ENCODE measurements around the gene BTNL3.
"Not testable (repeated sequence)": the region's sequence is repeated elsewhere in the genome, so short reads cannot be mapped to it uniquely, and the experiment has no call there.

The BTNL3 gene

GRCh38 chr5:181024245-181025064, 35.8 kb downstream of the BTNL3 start:
- no peak for DNase-seq

- no peak for DNase-seq
Measured at GRCh38 chr5:181027452-181028031, 38.9 kb downstream of the BTNL3 start.

- DNase-seq, result no peak
Measured at GRCh38 chr5:181028032-181028819, 39.6 kb downstream of the BTNL3 start.

- DNase-seq, result no peak
Measured at GRCh38 chr5:181031716-181032115, 43.1 kb downstream of the BTNL3 start.

GRCh38 chr5:181035991-181036815, 47.6 kb downstream of the BTNL3 start:
- DNase-seq, result no peak

- DNase-seq, result no peak
Measured at GRCh38 chr5:181036816-181037364, 48.2 kb downstream of the BTNL3 start.

- no peak for DNase-seq
Measured at GRCh38 chr5:181037365-181037861, 48.8 kb downstream of the BTNL3 start.

GRCh38 chr5:181039471-181039870, 50.8 kb downstream of the BTNL3 start:
- DNase-seq, result no peak

- no peak for DNase-seq
Measured at GRCh38 chr5:181039931-181040630, 51.4 kb downstream of the BTNL3 start, which contains the start of gene BTNL9. TSS of gene BTNL9 (plus strand) at chr5:181040266. CDS start at chr5:181045490, 5,224 bp downstream.

- DNase-seq, result no peak
Measured at GRCh38 chr5:181040631-181040945, 51.9 kb downstream of the BTNL3 start.

- no peak for DNase-seq
Measured at GRCh38 chr5:181041043-181041442, 52.4 kb downstream of the BTNL3 start.

GRCh38 chr5:181042036-181042713, 53.5 kb downstream of the BTNL3 start:
- DNase-seq, result no peak

GRCh38 chr5:181042722-181043121, 54.1 kb downstream of the BTNL3 start:
- no peak for DNase-seq

- DNase-seq, result no peak
Measured at GRCh38 chr5:181043285-181044092, 54.8 kb downstream of the BTNL3 start.

GRCh38 chr5:181044093-181044599, 55.5 kb downstream of the BTNL3 start:
- DNase-seq, result no peak

- DNase-seq, result no peak
Measured at GRCh38 chr5:181044662-181045305, 56.1 kb downstream of the BTNL3 start.

- no peak for DNase-seq
Measured at GRCh38 chr5:181045316-181045715, 56.7 kb downstream of the BTNL3 start.

- DNase-seq, result not testable (repeated sequence)
Measured at GRCh38 chr5:181045857-181046256, 57.2 kb downstream of the BTNL3 start.

GRCh38 chr5:181047288-181047687, 58.6 kb downstream of the BTNL3 start:
- DNase-seq, result no peak
